Stimulated activated CD8-positive, alpha-beta memory T cell treated with anti-CD3 and anti-CD28 coated beads, Interleukin-12 subunit alpha, Interleukin-12 subunit beta, amount 100 ng/mL, for 24 hours (primary cell): ENCODE measurements around the gene DCANP1.

Experiments
- DNase-seq: peaks from one replicate; pipeline ENCODE4 v3.0.0-alpha.2; 2020; ENCODE audit errors: extremely low read depth

The DCANP1 gene

DNA sequence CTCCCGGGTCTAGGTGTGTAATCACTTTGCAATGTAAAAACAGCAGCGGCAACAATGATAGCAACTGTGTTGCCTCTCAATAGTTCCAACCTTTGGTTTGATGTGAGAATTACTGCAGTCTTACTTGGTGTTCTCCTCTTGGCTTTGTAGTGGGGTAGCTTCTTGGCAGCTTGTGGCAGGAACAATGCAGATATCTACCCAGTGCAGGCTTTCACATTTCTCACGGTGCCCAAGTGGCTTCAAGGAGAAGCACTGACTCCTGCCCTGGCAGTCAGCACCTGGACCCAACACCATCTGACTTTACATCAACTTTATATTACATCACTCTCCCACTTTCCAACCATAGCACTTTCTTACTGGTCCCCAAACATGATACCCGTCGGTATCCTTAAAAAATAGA, 33.4 kb upstream of the DCANP1 start:
- DNase-seq: no peak

DNA sequence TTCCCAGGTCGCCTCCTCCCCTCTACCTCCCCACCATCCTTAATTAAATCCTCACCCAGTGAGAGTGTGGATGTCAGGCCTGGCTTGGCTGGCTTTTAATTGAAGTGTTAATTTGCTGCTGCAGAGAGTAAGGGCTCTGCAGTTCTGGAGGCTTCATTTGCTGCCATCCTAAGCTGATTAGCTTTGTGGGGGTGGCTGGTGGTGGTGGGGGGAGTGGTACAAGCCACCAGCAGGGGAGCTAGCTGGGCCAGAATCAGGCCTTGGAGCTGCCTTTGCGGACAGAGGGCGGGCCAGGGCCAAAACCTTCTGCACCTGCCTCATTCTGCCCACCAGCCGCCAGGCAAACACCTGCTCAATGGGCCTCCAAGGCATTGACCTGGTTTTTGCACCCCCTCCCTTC, 31.8 kb upstream of the DCANP1 start:
- no peak for DNase-seq

DNA sequence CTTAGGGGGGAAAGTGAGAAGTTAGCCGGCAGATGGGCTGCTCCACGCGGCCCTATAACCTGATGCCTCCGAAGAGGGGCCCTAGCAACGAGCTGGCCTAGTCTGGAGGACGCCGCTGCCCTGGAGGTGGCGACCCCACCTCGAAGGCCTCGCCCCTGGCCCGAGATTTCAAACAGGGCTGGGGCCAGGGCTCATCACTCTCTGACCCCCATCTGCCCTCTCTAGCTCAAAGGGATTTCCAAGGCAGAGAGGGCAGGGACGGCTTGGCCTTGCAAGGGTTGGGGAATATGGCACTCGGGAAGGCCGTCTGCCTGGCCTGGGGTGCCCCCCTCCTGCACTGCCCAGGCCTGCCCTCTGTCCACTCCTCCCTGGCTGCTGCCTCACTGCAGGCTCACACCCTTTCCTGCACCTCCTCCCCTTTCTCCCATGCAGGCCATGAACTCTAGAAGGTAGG, 30.5 kb upstream of the DCANP1 start:
- no peak for DNase-seq

DNA sequence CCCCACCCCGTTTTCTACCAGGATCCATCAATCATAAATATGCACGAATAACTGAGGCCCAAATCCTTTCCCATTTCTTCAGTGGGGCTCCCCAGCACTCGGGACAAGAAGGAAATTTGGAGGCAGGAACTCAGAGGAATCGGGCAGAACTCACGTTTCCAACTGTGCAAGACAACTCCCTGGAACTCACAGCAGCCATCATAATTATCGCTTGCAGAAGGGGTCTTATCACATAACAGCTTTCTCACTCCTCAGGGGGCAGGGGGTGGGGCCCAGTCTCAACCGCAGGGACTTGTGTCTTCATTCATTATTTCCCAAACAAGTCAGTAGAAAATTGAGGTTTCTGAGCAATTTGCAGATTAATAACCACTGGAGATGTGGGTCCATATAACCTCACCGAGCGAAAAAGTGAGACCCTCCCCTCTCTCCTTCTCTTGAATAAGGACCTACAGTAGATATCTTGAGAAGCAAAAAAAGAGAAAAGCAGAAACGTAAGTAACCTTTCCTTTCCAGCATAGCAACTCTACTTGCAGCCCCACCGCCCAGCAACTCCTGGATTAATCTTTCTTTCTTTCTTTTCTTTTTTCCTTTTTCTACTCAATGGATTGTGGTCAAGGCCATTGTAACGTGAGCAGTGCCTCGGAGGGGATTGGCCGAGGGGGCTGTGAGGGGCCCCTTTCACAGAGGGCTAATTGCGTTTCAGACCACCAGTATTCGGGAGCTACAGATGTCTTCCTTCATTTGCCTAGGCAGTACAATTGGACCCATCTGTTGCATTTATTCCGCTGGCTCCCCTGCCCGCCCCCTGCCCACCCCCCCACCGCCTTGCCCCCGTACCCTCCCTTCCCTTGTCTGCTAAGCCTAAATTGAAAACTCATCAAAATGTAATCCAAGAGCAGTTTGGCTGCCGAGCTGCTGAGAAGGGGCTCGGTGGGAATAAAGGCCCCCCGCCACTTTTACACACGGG, 29.8 kb upstream of the DCANP1 start:
- no peak for DNase-seq

DNA sequence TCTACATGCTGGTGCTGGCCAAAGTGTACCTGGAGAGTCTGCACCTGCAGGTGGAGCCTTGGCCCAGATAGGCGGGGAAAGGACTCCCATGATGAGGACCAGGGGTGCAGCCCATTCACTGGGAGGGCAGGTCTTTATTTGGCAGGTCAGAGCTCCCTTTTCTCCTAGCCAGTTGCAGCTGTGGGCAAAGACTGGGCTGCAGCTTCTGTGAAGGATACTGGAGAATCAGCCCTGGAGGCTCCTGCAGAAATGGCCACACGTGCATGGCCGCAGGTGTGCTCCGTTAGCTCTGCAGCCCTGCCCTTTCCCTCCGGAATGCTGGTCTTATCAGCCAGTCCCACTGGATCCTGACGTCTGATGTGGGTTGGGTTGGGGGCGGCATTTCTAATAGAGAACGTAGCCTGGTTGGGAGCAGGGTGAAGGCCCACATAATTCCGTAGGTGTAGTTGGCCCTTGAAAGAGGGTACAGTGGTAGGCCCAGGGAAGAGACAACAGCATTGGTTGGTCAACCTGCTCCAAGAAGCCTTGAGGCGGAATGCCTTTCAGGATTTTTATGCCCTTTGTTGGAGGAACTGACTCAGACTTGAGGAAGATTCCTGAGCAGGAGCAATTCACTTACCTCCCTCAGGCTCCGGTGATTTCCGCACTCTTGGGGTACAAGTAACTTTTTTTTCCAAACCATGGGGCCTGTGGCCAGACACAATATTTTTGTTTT, 27.0 kb upstream of the DCANP1 start:
- DNase-seq: no peak

DNA sequence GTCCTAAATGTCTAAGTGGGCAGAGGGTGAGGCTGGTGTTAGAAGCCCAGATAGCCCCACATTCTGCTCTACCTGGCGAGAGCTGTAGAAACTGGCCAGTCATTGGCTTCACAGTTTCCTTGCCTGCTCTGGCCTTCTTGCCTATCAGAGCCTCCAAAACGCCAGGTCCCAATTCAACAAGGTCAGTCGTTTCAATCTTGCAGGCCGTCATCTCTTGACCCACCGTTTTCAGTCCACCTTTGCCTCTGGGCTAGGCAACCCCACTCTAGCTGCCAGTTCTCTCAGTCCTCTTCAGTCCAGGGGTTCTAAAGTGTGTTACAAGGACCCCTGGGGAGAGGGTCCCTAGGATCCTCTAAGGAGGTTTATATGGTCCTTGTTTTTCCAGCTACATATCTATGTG, 25.0 kb upstream of the DCANP1 start:
- no peak for DNase-seq

DNA sequence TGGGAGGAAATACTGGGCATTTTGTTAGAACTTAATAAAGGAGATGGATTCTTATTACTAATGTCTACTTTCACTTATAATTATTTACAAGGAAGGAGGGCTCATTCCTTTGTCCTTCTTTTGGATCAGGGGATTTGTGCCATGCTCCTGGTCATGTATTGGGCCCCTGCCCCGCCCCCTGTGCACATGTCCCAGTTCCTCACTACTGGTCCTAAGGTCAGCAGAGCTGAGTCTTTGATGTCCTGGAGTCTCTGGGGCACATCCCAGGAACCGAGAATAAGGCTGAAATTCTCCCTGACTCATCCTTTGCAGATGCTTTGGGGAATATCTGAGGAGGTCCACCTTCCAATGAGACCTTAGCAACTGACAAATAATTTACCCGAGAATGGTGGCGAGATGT, 24.6 kb upstream of the DCANP1 start:
- DNase-seq: no peak

DNA sequence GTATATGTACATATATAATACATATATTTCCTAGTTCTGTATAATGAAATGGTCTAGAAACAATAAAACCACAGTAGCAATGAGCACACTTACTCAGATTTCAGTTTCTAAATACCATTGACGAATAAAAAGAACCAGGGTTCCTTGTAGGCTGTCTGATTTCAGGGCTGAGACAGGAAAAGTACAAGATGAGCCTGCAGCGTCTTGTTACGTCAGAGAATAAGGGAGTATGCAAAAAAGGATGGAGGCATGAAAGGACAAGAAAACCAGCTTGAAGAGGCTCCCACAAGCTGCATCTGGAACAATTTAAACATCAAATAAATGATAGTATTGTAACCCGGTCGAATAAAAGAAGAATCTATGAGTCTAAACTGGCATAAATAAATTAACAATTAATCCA, 22.8 kb upstream of the DCANP1 start:
- no peak for DNase-seq

DNA sequence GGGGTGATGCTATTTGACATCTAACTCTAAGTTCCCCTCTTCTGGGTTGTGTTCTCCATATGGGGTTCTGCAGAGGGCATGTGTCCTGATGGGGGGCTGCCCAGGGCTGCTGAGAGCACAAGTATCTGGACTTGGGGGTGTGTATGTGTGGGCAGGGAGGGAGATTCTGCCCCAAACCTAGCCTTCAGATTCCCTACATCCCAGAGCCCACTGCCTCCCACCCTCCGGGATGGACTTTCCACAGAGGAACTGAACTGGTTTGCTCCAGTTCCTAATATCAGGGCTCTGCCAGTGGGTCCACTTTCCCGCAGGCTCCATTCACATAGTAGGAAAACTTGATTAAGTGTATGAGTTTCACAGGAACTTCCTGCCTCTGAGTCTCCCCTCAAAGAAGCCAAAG, 21.4 kb upstream of the DCANP1 start:
- no peak for DNase-seq

DNA sequence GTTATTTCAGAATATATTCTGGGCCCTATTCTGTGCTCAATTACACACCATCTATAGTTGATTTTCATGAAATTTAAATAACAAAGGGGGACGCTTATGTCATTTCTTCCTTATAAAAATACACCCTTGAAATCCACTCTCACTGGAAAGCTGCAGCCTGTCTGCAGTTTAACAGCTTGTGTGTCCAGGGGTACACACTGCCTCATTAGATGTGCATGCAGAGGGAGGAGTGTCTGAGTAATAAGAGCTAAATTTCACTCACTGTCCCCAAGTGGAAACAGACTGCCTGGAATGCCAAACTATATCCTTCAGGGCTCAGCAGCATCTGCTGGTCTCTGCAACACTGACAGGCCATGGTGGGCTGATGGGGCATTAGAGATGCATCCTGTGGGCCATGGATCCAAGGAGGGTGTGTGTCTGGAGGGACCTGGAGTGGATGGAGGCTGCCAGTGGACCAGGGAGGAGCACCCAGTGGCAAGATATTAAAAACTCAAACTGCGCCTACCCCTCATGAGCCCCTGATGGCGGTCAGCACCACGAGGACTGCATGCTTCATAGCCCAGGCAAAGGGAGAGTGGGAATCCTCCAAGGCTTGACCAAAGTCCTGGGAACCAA, 20.8 kb upstream of the DCANP1 start:
- no peak for DNase-seq

DNA sequence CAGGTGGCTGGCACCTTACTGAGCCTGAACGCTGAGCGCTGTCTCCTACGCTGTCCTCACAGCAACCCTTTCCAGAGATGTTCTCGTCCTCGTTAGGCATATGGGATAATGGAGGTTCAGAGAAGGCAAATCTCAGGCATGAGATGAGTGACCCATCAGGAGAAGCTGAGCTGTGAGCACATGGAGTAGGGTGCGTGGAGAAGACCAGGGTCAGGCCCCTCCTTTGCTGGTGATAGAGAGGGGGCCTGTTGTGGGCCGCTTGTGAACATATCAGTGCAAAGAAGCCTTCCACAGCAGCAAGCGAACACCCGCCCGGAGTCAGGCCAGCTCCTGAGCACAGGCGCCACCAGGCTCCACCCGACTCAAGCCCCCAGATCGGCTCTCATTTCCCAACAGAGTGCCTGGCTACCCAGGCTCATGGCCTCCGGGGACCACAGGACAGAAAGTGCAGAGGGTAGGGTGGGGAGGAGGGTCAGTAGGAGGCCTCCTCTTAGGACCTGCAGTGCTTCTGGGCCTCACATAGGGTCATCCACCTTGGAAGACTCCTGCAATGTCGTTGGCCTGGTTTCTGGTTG, 20.0 kb upstream of the DCANP1 start:
- DNase-seq: no peak

DNA sequence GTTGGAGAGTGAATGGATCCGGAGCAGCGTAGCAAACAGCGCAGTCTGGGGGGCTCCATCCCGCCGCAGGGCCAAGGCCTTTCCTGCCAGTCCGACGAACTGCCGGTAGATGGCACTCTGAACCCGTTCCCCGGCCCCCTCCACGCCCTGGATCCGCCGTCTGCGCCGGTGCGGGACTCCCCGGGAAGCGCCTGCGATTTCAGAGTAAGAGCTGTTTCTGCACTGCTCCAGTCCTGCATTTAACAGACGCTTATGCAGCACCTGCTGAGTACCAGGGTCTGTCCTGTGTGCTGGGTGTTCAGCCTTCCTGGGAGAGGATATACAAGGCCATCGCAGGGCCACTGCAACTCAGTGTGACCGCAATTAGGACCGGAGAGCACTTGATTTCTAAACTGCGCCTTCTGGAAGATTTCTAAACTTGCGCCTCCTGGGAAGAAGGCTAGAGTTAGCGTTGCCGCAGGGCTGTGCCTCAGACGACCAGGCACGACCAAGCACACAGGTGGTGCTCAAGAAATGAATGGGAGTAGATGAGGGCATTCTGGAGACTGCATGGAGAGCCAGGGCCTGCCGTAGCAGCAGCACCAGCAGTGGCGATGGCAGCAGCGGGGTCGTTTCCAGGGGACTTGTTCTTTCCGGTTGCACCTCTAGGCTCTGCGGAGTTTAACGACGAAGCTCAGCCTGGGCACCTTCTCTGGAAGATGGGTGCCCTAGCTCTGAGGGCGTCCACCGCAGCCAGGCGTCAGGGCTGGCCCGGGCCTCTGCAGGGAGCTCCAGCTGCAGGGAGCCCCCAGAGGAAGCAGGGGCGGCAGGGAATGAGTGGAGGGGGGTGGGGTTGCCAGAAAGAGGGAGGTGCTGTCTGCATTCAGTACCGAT, 19.3 kb upstream of the DCANP1 start:
- DNase-seq: peak; percentile 26

DNA sequence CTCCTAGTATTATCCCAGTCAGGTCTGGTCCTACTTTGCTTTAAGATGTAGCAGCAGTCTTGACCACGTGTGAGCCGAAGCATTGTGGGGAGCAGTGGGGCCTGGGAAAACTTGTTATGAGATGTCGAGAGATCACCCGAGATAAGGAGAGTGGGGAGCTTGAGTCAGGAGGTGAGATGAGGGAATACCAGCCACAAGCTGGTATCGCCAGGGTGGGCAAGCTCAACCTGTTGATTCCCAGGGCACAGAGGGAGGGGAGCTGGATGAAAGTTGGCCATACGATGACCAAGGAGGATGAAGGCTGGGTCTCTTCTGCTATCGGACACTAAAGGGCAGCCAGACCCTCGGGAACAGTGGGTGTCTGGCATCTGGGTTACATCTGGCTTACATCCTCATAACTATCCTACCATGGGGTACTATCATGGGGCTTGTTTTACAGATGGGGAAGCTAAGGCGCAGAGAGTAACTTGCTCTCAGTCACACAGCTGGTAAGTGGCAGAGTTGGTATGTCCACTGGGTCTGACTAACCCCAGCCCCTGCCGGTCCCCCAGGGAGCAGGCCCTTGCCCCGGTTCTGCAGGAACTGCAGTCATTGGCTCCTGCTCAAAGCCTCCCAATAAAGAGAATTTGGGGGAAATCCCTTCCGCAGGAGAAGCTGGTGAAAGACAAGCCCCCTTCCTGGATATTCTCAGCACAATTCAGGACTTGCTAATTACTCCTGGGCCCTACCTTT, 18.4 kb upstream of the DCANP1 start:
- no peak for DNase-seq

DNA sequence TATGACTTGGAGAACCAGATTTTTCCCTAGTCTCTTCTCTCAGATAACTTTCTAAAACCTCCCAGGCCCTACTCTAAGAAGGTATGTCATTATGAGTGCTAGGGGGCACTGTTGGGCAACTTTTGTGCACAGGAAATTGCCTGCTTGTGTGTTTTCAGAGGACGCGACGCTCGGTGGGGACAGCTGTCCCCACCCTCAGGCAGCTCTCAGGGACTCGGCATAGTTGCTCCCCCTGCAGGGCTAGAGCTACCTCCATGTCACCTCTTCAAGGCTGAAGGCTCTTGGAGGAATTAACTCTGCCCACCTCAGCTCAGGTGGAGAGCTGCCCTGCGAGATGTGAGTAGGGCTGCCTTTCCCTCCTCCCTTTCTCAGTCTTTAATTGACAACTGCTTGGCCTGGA, 15.2 kb upstream of the DCANP1 start:
- no peak for DNase-seq

DNA sequence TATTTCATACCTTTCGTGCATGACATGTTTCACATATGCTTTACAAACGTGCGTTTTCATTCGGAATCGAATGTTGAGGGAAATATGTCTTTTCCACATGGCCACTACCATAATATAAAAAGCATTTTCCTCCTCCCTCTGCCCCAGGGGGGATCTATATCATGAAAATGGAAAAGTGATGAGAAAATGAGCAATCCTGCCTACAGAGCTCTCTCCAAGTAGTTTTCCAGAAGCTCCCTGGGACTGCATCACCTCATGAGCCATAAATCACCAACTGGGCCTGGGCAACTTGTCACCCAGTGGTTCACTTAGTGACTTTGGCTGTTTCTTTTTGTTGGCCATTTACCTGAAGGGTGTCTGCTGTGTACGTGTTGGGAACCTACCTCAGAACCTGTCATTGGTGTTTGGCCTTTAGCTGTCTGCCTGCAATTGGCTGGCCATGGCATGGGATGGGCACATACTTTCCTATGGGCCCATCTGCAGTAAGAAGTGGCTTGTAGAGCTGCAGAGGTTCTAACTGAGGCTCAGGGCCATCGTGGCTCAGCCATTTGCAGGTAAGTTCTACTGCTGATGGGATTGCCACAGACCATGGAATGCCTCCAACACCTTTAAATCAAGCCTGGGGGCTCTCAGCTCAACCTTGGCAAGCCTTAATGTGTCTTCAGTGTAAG, 14.5 kb upstream of the DCANP1 start:
- DNase-seq: no peak

DNA sequence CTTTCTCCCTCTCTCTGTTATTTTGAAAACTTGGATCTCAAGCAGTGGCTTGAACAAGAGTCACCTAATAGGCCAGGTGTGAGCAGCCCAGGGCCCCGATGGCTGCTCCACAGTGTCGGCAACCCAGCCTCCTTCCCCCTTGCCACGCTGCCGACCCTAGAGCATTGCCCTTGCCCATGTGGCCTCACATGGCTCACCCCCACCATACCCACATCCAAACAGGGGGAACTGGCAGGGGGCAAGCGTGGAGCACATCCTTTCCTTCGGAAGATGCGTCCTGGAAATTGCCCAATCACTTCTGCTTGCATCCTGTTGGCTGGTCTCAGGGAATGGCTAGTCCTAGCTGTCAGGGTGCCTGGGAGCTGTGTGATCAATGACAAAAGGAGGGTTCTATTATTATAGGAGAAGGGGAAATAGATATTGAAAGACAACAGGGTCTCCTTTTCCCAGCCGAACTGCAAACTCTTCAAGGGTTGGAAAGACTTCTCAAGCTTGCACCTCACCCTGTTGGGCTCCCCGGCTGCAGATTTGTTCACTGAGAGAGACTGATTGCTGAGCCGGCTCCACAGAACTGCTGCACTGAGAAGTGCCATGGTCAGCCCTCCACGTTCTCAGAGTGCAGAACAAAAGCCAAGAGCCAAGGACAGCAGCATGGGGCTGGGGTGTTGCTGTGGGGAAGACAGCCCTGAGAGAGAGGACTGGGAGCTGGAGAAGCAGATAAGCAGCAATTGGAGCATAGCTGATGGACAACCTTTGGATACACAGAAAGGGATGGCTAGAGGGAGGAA, 13.3 kb upstream of the DCANP1 start:
- DNase-seq: no peak

DNA sequence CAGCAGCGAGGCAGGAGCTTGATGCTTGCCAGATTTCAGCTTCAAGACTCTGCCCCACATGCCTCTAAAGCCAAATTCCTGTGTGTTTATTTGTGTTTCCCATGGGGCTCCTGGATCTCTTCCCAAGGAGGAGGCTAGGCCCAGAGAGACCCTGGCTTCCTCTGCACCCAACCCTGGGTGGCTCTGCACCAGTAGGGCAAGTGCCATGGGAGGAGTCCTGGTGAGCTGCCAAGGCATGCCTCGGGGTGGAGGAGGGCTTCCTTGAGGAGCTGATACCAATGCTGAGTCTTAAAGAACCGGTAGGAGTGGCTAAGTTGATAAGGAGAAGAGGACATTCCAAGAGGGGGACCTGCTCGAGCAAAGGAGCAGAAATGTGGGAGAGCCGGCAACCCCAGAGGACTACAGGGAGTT, 11.8 kb upstream of the DCANP1 start:
- no peak for DNase-seq

DNA sequence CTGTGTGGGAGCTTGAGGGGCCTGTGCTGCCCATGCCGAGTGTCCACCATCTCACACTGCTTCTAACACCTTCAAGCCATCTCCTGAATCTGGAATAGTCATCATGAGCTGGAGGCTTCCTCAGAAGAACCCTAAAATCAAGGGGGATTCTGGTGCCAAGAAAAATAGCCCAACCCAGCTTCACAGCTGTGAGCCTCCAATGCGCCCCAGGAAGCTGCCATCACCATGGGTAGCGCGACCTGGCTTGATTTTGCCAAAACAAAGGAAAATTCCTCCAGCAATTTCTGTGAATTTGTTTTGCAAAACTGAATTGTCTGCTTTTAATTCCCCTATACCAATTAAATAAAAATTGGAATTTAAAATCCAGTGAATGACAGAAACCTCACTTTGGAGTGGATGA, 11.2 kb upstream of the DCANP1 start:
- DNase-seq: no peak

DNA sequence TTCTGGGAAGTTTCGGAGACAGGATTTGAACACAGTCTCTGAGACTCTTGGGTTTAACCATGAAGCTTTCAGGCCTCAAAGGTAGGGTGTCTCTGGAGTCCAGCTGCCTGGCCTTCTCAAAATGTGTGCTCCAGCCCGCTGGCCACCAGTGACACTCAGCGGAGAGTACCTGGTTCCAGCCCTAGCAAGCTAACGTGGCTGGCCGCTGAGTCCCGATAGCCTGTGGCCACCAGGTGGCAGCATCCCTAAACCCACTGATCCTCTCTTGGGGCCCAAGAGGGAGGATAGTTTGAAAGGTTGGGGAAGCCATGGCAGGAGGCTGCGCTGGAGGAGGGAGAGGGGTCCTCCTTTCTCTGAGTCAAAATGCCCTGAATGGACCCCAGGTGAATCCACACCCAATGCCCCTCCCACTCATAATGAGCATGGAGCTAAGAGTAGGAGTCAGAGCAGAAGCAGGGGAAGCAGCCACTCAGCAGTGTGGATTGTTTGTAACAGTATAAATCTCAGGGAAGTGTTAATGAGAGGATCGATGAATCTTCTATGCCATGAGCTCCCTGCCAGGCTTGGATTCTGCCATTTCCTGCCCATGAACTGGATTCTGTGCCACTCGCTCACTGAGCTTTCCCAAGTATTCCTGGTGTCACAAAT, 10.4 kb upstream of the DCANP1 start:
- no peak for DNase-seq
